WTC11 (cell line): ENCODE data around the gene EXOSC7.

ENCODE experiments used
- CTCF ChIP-seq: fragments of 200-600 bp; IDR thresholded peaks from 2 replicates; pipeline ENCODE4 v1.8.0; 2022; ENCODE audit warnings: antibody characterized with exemption
- USF2 ChIP-seq: sonication (generic); formaldehyde crosslinking; IDR thresholded peaks from 2 replicates; pipeline ENCODE4 v1.8.1; 2023; ENCODE audit warnings: mild to moderate bottlenecking, missing genetic modification reagents, moderate library complexity
- ZNF281 ChIP-seq: sonication (generic); formaldehyde crosslinking; IDR thresholded peaks from 2 replicates; pipeline ENCODE4 v1.8.0; 2023; ENCODE audit warnings: mild to moderate bottlenecking, missing genetic modification reagents
- ZNF416 ChIP-seq: fragments of 250-450 bp; sonication (Bioruptor Pico); IDR thresholded peaks from 2 replicates; pipeline ENCODE4 v1.9.0; 2021; ENCODE audit warnings: mild to moderate bottlenecking, inconsistent platforms

GRCh38 chr3:45049807-45050206 lies 73.8 kb downstream of the EXOSC7 start:
- no peak for TF ChIP-seq USF2 (CRISPR knock-in tag)
- TF ChIP-seq ZNF281 (CRISPR knock-in tag) = no peak
- TF ChIP-seq CTCF = no peak
- no peak for TF ChIP-seq ZNF416 (CRISPR knock-in tag)
